Lung (tissue), 12 donors: ENCODE data around the gene DNAJC6. TPM values are rescaled to one million over a fixed set of nuclear protein-coding genes. Genes with fewer than 3 reads are reported as not detected.
A peak's percentile ranks its signal among the peaks of the same experiment; 100 is the strongest.

Experiments used
- ATAC-seq: fragments of 200-7000 bp; cut with Tn5 transposase; one replicate; pipeline ENCODE4 v1.9.1; 2020; ENCODE audit warnings: moderate number of reproducible peaks; ENCODE audit not compliant: insufficient read depth, low FRiP score
- DNase-seq, 3 donors: peaks; one replicate each; pipeline ENCODE4 v3.0.0-alpha.2; 2013 to 2017
- H3K27ac ChIP-seq, 2 donors: one replicate each; pipeline ENCODE4 v1.5.1; 2013; ENCODE audit warnings: mild to moderate bottlenecking in 2 of 2, moderate library complexity in 2 of 2, control low read depth in 1 of 2, inconsistent platforms in 1 of 2, low read depth in 1 of 2, low read length in 1 of 2
- H3K27me3 ChIP-seq, 3 donors: one replicate each; pipeline ENCODE4 v1.5.1; 2013; ENCODE audit warnings: low read length in 2 of 3; ENCODE audit not compliant: control insufficient read depth in 3 of 3, insufficient read depth in 3 of 3
- H3K36me3 ChIP-seq, 4 donors: one replicate each; pipeline ENCODE4 v1.5.1; 2013; ENCODE audit warnings: low read length in 4 of 4, mild to moderate bottlenecking in 1 of 4, moderate library complexity in 1 of 4; ENCODE audit not compliant: control insufficient read depth in 4 of 4, insufficient read depth in 4 of 4
- H3K4me1 ChIP-seq, 5 donors: one replicate each; pipeline ENCODE4 v1.5.1; 2013; ENCODE audit warnings: low read length in 5 of 5, mild to moderate bottlenecking in 2 of 5, moderate library complexity in 1 of 5; ENCODE audit not compliant: control insufficient read depth in 5 of 5, insufficient read depth in 5 of 5
- H3K4me3 ChIP-seq: one replicate; pipeline ENCODE4 v1.5.1; 2013; ENCODE audit warnings: mild to moderate bottlenecking, control low read depth, moderate library complexity
- H3K9ac ChIP-seq, 2 donors: one replicate each; pipeline ENCODE4 v1.5.1; 2013; ENCODE audit warnings: low read length in 2 of 2, control low read depth in 1 of 2; ENCODE audit not compliant: insufficient read depth in 1 of 2
- H3K9me3 ChIP-seq, 4 donors: one replicate each; pipeline ENCODE4 v1.5.1; 2013; ENCODE audit warnings: low read length in 3 of 4, mild to moderate bottlenecking in 1 of 4, moderate library complexity in 1 of 4; ENCODE audit not compliant: control insufficient read depth in 4 of 4, insufficient read depth in 3 of 4
- CTCF ChIP-seq: IDR thresholded peaks from 2 replicates; pipeline ENCODE4 v1.5.1; 2012; ENCODE audit warnings: mild to moderate bottlenecking; ENCODE audit errors: control extremely low read depth, extremely low read depth
- WGBS, 2 donors: extraction: QIAGEN DNeasy Blood & Tissue Kit; methylation state at CpG; one replicate each; pipeline ENCODE4 v1.1.7; 2013; 5-methylcytosine and 5-hydroxymethylcytosine counted together
- polyA plus RNA-seq, 2 donors: library from polyadenylated mRNA; stranded (reverse); fragments of 200-250 nt; gene quantifications; one replicate each; pipeline ENCODE4 v1.2.1, GENCODE V29; 2013
- total RNA-seq, 2 donors: library from RNA; depleted of rRNA in 1 of 2; stranded (reverse); fragments of >200 nt in 1 of 2; gene quantifications; one replicate each; pipeline ENCODE4 v1.2.1, GENCODE V29; 2014 to 2021
- donor health status: control.
- donor health status: control.
- donor health status: Bipolar disorder and iron deficiency.
- donor health status: healthy.
- donor health status: DM: yes; HTN: yes; CAD: no.

The DNAJC6 gene
- total and polyA plus RNA-seq, 4 donors: 0.96 to 5.0 (median 3.0) TPM

- no peak for TF ChIP-seq CTCF
- 78 to 87% methylated on average over 2 of the region's 2 CpGs for WGBS, 2 donors
- H3K4me3 ChIP-seq: no peak overlapping the region
- H3K27me3 ChIP-seq: no peaks in the 10 kb centered on the region
- no peaks in the 10 kb centered on the region for H3K9me3 ChIP-seq
- H3K9ac ChIP-seq: no peak overlapping the region
- DNase-seq (no peak), ATAC-seq (no peak)
- H3K36me3 ChIP-seq: peaks cover 0 to 4% (median 0%) of the 10 kb centered on the region in 4 donors
- peaks cover 7 to 19% (median 8%) of the 10 kb centered on the region in 5 donors for H3K4me1 ChIP-seq
- H3K27ac ChIP-seq: no peak overlapping the region
These were observed 108.4 kb downstream of the DNAJC6 start for GRCh38 chr1:65417729-65418128.

DNA sequence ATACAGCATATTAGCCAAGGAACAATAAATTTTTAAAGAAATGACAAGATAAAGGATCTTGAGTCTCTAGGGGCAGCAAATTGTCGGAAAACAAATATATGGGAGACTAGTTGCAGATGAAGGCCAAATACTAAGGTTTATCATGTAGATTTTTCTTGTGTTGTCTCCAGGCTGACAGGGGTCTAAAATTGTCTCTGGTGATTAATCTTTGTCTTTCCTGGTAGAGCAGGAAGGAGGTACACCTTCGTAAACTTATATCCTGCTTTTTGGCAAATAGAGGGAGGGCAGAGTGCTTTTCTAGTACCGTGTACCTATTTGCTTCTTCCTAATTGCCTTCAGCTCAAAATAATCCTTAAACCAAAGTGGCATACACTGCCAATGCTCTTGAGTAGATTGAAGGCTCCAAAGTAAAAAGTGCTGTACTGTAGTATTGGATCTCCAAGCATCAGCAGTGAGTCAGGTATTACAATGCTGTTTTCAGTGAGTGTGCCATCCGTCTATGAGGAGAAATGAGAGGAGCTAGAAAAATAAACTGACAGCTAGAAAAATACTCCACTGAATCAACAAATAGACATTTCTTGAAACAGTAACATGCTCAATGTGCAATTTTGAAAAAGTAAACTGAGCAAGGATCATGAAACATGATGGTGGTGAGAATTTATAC lies 109.3 kb downstream of the DNAJC6 start:
- Histone ChIP-seq H3K36me3 (no peaks in the 10 kb centered on the region), H3K27me3 (no peaks in the 10 kb centered on the region), H3K4me3 (no peak overlapping the region), H3K4me1 (peaks cover 8 to 24% (median 11%) of the 10 kb centered on the region in 5 donors), H3K27ac (no peak overlapping the region), H3K9ac (no peak overlapping the region), H3K9me3 (no peaks in the 10 kb centered on the region)
- no peak for DNase-seq
- WGBS, 2 donors: 89 to 95% methylated on average over 4 of the region's 4 CpGs
- TF ChIP-seq CTCF: no peak
- ATAC-seq: no peak

GRCh38 chr1:65419681-65420589 lies 110.6 kb downstream of the DNAJC6 start:
- no peaks in the 10 kb centered on the region for H3K9me3 ChIP-seq
- peak overlapping the region; percentile 47 for H3K4me3 ChIP-seq
- peaks cover 8 to 24% (median 11%) of the 10 kb centered on the region in 5 donors for H3K4me1 ChIP-seq
- peak overlapping the region; percentile 88 to 98 for H3K27ac ChIP-seq
- WGBS, 2 donors: 0 to 2% methylated on average over 37 to 52 of the region's 52 CpGs
- TF ChIP-seq CTCF: no peak
- H3K27me3 ChIP-seq: no peaks in the 10 kb centered on the region
- DNase-seq (peak; percentile 99), ATAC-seq (peak; percentile 95)
- peak overlapping the region; percentile 31 to 39 for H3K9ac ChIP-seq
- no peaks in the 10 kb centered on the region for H3K36me3 ChIP-seq
